Activated CD8-positive, alpha-beta memory T cell treated with anti-CD3 and anti-CD28 coated beads, Interleukin-2, amount 50 U/mL, for 1 hour (primary cell): Measurements from ENCODE around the gene SLC45A1.
"Not testable (repeated sequence)": the region's sequence is repeated elsewhere in the genome, so short reads cannot be mapped to it uniquely, and the experiment has no call there.

ENCODE experiments used
- DNase-seq: peaks from one replicate; pipeline ENCODE4 v3.0.0-alpha.2; 2020; ENCODE audit errors: extremely low read depth

SLC45A1 gene

GRCh38 chr1:8317647-8318381 lies at the start of gene SLC45A1:
Gene SLC45A1 (plus strand): TSS chr1:8318114. CDS start chr1:8324330, 6,216 bp downstream.
- peak; percentile 22 for DNase-seq

DNA sequence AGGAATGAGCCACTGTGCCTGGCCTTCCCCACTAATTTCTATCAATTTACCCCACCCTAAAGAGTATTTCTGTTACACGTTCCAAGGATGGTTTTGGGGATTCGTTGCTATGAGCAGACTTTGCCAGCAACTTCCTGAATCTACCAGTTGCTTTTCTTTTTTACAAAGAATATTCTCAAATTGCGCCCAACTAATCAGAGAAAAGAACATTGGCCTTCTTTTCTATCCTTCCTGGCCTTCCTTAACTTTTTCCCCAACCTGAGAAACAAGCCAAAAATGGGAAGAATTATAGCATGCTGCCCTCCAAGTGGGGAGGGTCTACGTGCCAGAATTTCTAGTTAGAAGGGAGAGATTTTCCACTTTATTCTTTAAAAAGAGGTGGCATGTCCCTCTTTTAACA lies 44.9 kb upstream of the SLC45A1 start:
- DNase-seq, result no peak

- DNase-seq, result no peak
These were observed 43.6 kb upstream of the SLC45A1 start for GRCh38 chr1:8274352-8274751.

- DNase-seq, result no peak
These were observed 41.6 kb upstream of the SLC45A1 start for GRCh38 chr1:8276173-8276914.

DNA sequence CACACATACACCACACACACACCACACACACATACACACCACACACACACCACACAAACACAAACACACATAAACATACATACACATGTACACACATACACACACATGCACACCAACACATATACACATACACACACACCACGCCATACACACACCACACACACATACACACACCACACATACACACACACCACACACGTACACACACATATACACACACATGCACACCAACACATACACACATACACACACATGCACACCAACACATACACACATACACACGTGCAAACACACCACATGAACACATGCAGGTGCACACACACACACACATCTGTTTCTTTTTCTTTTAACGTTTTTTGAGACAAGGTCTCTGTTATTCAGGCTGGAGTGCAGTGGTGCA lies 41.0 kb upstream of the SLC45A1 start:
- DNase-seq, result no peak

- DNase-seq, result not testable (repeated sequence)
These were observed 39.2 kb upstream of the SLC45A1 start for GRCh38 chr1:8278677-8279076.

DNA sequence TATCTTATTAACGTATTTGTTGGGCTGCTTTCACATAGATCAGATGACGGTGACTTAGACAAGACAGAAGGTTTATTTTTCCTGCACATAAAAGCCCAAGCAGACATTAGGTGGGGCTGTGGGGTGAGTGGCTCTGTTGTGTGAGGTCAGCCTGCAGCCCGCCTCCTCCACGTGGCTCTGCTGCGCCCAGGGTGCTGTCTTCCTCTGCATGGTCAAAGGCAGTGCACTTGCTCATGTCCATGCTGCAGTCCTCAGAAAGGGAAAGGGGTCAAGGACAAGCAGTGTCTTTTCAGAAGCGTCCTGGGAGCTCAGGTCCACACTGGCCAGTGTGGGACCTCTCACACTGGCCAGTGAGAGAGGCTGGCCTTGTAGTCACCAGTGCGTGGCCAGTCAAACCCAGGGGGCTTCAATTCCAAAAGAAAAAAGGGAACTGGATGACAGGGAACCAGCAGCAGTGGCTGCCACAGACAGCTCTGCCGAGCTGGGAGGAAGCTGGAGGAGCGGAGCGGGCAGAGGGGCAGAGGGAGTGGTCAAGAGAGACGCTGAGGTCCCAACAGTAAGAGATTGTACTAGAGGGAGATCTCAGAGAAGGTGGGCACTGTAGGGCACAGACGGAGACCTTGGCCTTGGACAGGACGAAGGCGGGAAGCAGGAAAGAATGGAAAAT lies 35.9 kb upstream of the SLC45A1 start:
- no peak for DNase-seq

DNA sequence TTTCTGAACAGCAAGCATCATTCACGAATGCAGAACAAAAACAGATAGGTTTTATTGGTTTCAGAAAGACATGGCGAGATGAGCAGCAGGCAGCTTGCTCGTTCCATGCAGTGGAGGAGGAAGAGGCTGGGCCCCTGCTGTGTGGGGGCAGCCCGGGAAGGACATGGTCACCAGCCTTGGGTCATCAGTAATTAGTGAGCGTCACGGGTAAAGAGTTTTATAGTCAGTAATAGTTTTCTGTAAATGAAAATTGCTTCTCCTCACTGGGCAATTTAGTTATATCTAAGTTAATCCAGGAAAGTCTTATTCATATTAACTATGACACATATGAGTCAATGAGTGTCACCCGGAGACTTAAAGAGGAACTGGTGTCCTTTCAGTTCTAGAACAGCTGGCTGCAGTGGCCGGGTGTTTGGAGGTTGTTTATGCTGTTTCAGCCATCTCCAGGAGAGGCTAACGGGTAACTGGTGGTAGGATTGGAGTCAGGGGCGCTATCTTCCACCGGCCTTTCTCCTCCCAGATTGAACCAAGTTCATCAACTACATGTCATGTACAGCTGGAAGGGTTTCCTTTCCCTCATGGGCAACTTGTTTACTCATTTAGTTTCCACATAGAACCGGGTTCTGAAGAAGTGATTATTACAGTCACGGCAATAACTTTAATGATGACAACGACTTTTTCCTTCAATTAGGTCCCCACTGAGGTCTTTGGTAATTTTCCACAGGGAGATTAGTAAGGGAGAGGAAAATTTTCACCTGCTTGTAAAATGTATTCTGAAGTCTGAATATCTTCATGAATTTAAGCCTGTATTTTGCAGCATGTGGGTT lies 34.6 kb upstream of the SLC45A1 start:
- no peak for DNase-seq

- DNase-seq, result no peak
These were observed 33.8 kb upstream of the SLC45A1 start for GRCh38 chr1:8284127-8284526.

DNA sequence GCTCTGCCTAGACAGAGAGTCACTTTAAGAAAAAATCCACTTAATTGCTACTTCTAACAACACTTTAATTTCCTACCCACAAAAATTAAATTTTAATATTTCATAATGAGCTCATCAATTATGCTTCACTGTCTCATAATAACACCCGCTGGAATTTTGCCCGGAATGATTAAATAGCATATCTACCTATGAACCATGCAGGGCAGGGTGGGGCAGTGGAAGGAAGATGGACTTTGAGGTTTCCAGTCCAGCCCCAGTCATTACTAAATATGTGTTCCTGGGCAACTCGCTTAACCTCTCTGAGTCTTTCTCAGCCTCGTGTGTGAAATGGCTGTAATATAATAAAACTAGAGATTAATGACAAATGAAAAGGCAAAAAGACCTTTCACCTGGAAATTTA lies 32.8 kb upstream of the SLC45A1 start:
- no peak for DNase-seq

GRCh38 chr1:8285965-8286364 lies 31.9 kb upstream of the SLC45A1 start:
- DNase-seq, result no peak

- DNase-seq, result no peak
These were observed 24.8 kb upstream of the SLC45A1 start for GRCh38 chr1:8293118-8293517.

DNA sequence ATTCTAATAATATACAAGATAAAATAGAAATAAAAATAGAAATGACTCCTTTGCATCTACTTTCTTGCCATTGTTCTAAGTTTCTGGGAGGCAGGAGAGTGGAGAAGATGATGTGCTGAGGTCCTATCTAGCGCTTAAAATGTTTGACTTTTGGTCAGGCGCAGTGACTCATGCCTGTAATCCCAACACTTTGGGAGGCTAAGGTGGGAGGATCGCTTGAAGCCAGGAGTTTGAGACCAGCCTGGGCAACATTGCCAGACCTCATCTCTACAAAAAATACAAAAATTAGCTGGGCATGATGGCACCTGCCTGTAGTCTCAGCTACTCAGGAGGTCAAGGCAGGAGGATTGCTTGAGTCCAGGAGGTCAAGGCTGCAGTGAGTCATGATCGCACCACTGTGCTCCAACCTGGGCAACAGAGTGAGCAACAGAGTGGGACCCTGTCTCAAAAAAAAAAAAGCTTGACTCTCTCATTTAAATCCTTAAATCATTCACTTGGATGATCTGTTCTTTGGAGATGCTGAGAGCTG lies 24.2 kb upstream of the SLC45A1 start:
- no peak for DNase-seq

DNA sequence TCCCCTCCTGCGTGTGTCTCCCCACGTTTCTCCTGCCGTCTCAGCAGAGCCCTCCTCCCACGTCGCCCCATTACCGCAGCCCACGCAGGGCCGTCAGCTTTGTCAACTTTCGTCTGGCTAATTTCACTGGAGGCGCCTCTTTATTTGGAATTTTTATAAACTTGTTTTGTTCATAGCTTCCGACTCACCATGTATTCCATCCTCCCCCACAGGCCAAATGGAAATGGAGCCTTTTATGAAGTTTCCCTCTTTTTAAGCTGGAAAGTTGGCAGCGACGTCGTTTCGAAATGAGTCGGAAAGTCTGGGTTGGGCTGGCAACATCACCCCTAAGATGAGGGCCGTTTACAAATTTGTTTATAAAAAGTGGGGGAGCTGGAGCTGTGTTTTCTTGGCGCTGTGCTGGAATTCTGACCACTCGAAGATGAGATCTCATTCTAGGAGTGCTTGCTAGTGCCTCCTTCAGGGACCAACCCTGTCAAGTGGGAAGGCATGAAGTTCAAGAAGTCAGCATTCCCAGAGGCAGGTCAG lies 23.7 kb upstream of the SLC45A1 start:
- DNase-seq, result no peak

GRCh38 chr1:8297245-8297644 lies 20.7 kb upstream of the SLC45A1 start:
- no peak for DNase-seq

- DNase-seq, result no peak
These were observed 18.0 kb upstream of the SLC45A1 start for GRCh38 chr1:8299963-8300362.

GRCh38 chr1:8302081-8302956 lies 15.6 kb upstream of the SLC45A1 start:
- DNase-seq, result no peak

- DNase-seq, result no peak
These were observed 14.8 kb upstream of the SLC45A1 start for GRCh38 chr1:8303141-8303540.

DNA sequence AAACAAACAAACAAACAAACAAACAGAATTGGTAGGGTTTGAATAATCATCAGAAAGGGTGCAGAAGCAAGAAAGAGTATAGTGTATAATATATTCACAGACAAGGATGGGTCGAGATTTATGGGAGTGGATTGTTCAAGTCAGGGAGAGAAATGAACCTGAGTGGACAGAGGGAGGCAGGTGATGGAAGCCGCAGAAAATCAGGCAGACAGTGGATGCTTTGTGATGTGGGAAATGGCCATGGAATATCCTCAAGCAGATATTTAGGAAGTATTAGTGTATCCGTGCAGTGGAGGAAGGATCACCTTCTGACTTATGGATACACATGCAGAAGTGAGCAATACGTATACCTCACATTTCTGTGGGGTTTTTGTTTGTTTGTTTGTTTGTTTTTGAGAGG lies 14.0 kb upstream of the SLC45A1 start:
- no peak for DNase-seq

- DNase-seq, result no peak
These were observed 10.3 kb upstream of the SLC45A1 start for GRCh38 chr1:8307628-8308027.
